Measurements from ENCODE around the gene HS2ST1.

HS2ST1 gene

DNA sequence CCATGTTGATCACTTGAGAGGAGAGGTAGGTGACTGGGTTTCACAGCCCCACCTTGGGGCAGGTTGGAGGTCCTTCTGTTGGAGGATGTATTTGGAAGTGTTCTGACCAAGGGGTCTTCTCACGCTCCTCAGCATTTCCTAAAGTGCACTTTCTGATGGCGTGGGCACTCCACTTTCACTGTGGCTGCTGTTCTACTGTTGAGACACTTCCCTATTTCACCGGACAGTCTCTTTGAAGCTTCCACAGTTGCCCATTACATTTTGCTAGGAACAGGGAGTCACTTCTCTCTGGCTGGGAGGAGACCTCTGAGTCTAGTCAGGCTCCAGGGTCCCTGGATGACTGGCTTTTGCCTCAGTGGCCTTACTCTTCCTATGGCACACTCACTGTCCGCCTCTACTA, 234.2 kb downstream of the HS2ST1 start:
- Histone ChIP-seq H3K4me3 (no peak overlapping the region), H3K27ac (peak overlapping the region in 4 of 21 experiments; percentile 2 to 70 (median 39))

DNA sequence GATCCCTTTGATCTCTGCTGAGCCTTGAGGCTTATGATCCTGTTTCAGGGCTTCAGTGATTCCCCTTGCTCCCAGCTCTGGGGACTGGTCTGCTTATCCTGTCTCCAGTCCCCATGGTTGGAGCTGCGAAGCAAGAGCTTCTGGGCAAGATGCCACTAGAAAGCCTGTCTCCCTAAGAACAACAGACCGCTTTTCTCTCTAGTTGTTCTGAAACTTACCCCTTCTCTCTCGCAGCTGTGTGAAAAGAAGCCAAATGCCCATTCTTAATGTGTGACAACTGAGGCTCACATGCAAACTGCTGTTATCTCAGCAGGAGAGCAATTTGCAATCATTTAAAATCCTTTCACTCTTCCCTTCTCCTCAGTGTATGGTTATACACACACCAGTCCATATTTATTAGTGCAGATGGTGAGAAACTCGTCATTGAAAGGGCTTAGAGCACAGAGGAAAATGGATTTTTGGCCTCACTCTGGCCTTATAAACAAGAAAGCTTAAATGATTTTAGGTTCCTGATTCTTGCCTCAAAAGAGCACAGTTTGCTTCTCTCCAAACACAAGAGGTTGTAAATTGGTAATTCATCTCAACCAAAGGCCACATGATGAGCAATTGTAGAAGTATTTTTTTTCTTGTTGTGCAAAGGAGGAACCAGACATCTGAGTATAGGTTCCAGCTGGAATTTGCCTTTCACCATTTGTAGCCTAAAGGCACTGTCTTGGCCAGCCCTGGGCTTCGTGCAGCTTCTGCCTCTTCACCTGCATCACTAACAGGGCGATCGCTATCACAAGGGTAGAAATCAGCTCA, 235.0 kb downstream of the HS2ST1 start:
- Histone ChIP-seq H3K27ac (peak overlapping the region in 9 of 21 experiments; percentile 2 to 70 (median 45)), H3K4me3 (no peak overlapping the region)

DNA sequence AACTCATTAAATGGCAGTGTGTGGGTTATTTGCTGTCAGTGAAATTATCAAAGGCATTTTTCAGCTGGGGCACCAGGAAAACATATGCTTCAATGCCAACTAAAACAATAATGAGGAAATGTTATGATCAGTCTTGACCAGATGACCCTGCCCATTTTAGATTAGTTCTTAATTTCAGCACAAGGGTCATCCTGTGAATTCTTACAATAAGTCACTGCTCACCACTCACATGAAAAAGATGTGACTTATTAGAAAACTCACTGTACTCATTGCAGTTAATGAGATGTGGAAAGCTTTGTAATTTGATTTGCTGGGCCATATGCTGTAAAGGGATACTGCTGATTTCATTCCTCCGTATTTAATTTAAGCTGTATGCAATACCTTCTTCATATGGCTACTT, 235.7 kb downstream of the HS2ST1 start:
- Histone ChIP-seq H3K4me3 (no peak overlapping the region), H3K27ac (peak overlapping the region in 3 of 21 experiments; percentile 24 to 70 (median 62))

DNA sequence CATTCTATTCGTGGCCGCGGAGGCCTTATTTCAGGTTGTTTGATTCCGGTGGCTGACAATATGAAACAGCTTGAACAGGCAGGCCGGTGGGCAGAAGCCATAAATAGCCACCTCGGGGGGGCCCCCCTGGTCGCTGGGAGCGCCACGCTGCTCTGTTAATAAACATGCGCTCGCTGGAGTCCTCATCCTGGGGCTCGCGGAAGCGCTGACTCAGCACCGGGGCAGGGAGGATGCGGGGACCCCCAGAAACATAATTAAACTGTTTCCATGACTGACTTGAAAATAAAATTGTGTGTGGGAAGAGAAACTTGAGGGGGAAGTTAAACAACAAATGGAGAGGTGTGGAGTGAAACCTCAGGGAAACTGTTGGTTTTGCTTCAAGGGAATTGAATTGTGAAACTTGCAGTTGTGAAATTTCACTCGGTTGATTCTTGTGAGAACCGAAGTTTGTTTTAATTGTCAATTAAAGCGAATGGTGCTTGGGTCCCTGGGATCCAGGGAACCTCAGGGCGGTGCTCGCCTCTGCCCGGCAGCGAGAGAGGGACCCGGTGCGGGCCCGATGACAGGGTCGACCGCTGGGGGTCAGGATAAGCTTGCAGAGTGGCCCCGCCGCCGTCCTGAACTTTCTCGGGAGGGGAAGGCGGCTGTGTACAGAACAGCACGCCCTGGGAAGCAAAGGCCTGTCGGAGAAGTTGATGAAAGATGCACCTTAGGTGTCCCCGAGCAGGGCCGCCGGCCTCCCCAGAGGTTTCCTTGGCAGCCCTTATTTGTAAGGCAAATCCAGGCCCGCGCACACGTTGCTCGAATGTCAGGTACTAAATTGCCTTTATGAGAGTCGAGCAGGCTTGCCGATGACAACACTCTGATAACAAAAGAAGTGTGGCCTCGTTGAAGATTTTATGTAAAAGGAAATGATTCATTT, 237.3 kb downstream of the HS2ST1 start:
- Histone ChIP-seq H3K4me3 (peak overlapping the region in 6 of 7 experiments; percentile 4 to 27 (median 8)), H3K27ac (peak overlapping the region in 13 of 21 experiments; percentile 8 to 71 (median 58))

DNA sequence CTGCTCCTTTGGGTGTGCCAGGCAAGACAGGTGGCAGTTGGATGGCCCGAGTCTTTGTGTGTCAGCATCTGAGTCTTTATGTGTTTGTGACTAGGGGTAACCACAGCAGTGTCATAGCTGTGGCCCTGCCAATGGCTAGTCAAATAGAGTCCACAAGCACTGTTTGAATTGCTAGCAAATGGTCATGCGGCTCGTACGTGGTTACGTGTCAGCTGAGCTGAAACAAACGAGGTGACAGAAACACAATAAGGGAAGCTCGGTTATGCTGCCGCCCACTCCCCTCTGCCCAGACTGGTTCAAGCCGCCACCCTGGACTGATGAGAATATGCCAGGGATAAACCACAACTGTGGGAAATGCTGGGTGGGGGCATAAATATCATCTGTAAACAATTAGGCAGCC, 239.9 kb downstream of the HS2ST1 start:
- Histone ChIP-seq H3K27ac (peak overlapping the region in 2 of 21 experiments; percentile 40 to 52), H3K4me3 (no peak overlapping the region)

DNA sequence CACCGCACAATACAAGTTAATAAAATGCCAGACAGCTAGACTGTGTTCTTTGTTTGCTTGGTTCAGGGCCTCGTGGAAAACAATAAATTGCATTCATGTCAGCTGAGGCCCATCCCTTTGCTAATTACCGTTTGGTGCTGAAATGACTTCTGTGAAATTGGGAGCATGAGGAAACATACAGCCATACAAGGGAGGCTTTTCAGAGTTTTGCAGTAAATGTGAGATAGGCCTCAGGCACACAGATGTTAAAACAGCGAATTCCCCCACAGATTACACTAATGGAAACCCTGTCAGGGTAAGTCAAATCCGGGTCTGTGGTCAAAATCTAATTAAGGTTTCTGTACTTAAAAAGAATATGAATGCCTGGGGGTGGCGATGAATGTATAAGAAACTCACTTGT, 240.7 kb downstream of the HS2ST1 start:
- Histone ChIP-seq H3K4me3 (no peak overlapping the region), H3K27ac (no peak overlapping the region)

DNA sequence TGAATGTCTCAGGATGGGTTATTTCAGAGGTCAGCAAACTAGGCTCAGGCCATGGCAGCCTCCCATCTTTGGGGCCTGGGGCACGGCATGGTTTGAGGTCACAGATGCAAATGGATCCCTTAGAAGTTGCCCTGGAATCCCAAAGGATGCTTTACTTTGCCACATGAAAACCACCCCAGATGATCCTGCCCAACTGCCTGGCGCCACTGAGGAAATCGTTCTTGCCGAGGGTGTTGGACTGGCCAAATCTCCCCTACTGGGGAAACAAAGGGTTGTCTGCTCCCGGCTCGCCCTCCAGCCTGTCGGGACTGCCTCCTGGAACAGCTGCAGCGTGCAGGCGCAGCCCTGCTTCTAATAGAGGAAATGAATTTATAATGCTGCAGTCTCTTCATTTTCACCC, 241.2 kb downstream of the HS2ST1 start:
- H3K4me3 ChIP-seq: no peak overlapping the region
- no peak overlapping the region for H3K27ac ChIP-seq

DNA sequence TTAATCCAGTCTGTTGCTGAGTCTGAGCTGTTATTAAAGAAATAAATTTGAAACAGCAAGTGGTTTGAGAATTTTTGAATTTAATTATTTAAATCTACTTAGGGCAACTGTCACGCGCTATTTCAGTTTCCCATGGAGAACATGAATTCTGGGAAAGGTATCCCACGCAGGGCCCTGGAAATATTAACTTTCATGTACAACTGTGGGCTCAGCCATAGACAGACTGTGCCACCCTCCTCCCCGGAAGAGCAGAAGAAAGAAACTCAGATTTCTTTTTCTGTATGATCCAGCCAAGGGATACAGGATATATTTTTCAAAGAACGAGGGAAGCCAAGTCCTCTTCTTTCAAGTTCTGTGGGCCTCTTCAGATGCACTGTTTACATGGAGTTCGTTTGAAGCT, 241.7 kb downstream of the HS2ST1 start:
- Histone ChIP-seq H3K27ac (no peak overlapping the region), H3K4me3 (no peak overlapping the region)

DNA sequence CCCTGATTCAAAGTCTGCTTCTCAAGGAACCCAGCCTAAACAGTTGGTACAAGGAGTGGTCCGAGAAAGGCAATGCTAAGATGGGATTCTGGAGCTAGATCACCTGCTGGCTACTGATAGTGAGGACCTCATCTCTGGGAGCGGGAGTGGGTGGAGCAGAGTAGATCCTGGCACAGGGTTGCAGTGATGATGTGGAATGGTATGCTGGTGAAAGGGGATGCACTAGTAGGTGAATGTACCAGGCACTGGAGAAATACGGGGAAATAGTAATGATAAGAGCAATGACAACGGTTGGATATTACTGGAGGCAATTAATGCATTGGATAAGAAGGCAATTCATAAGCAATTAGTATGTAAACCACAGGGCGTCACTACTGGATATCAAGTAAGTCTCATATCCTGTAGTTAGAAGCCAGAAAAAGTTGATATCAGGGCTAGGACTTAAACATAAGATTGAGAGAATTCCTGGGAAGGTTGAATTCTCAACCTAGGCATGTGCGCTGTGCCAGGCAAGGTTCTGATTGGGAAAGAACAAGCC, 245.0 kb downstream of the HS2ST1 start:
- Histone ChIP-seq H3K27ac (no peak overlapping the region), H3K4me3 (no peak overlapping the region)

All from skin epidermis (tissue), 12 donors.